ENCODE measurements around the gene BAHD1.
"Not testable (repeated sequence)": the region's sequence is repeated elsewhere in the genome, so short reads cannot be mapped to it uniquely, and the experiment has no call there.

BAHD1 gene

GRCh38 chr15:40443255-40443654 lies 2.5 kb downstream of the BAHD1 start:
- no peak for DNase-seq (ENCODE audit: low read depth in 1 of 2, low spot score in 1 of 2)

GRCh38 chr15:40443846-40444245 lies 3.1 kb downstream of the BAHD1 start:
- no peak for DNase-seq (ENCODE audit: low read depth in 1 of 2, low spot score in 1 of 2)

- DNase-seq (ENCODE audit: low read depth in 1 of 2, low spot score in 1 of 2) = no peak
Observed at GRCh38 chr15:40444736-40445135, 4.0 kb downstream of the BAHD1 start.

- no peak for DNase-seq (ENCODE audit: low read depth in 1 of 2, low spot score in 1 of 2)
Observed at GRCh38 chr15:40445421-40445922, 4.7 kb downstream of the BAHD1 start.

GRCh38 chr15:40446144-40446543 lies 5.4 kb downstream of the BAHD1 start:
- DNase-seq (ENCODE audit: low read depth in 1 of 2, low spot score in 1 of 2) = no peak

- DNase-seq (ENCODE audit: low read depth in 1 of 2, low spot score in 1 of 2) = no peak
Observed at GRCh38 chr15:40448354-40448753, 7.6 kb downstream of the BAHD1 start.

- DNase-seq (ENCODE audit: low read depth in 1 of 2, low spot score in 1 of 2) = no peak
Observed at GRCh38 chr15:40449275-40449674, 8.5 kb downstream of the BAHD1 start.

GRCh38 chr15:40450047-40450446 lies 9.3 kb downstream of the BAHD1 start:
- DNase-seq (ENCODE audit: low read depth in 1 of 2, low spot score in 1 of 2) = no peak

GRCh38 chr15:40451527-40452158 lies 10.9 kb downstream of the BAHD1 start:
- DNase-seq (ENCODE audit: low read depth in 1 of 2, low spot score in 1 of 2) = no peak

- no peak for DNase-seq (ENCODE audit: low read depth in 1 of 2, low spot score in 1 of 2)
Observed at GRCh38 chr15:40452296-40453090, 11.7 kb downstream of the BAHD1 start.

- DNase-seq (ENCODE audit: low read depth in 1 of 2, low spot score in 1 of 2) = not testable (repeated sequence)
Observed at GRCh38 chr15:40453941-40454340, 13.2 kb downstream of the BAHD1 start.

- no peak for DNase-seq (ENCODE audit: low read depth in 1 of 2, low spot score in 1 of 2)
Observed at GRCh38 chr15:40454904-40455391, 14.2 kb downstream of the BAHD1 start.

- no peak for DNase-seq (ENCODE audit: low read depth in 1 of 2, low spot score in 1 of 2)
Observed at GRCh38 chr15:40456299-40456712, 15.6 kb downstream of the BAHD1 start.

GRCh38 chr15:40456738-40457137 lies 16.0 kb downstream of the BAHD1 start:
- DNase-seq (ENCODE audit: low read depth in 1 of 2, low spot score in 1 of 2) = no peak

GRCh38 chr15:40458495-40459371 lies 18.0 kb downstream of the BAHD1 start:
- no peak for DNase-seq (ENCODE audit: low read depth in 1 of 2, low spot score in 1 of 2)

- no peak for DNase-seq (ENCODE audit: low read depth in 1 of 2, low spot score in 1 of 2)
Observed at GRCh38 chr15:40459391-40460015, 18.8 kb downstream of the BAHD1 start.

GRCh38 chr15:40460404-40460803 lies 19.7 kb downstream of the BAHD1 start:
- no peak for DNase-seq (ENCODE audit: low read depth in 1 of 2, low spot score in 1 of 2)

GRCh38 chr15:40461958-40462357 lies 21.2 kb downstream of the BAHD1 start:
- no peak for DNase-seq (ENCODE audit: low read depth in 1 of 2, low spot score in 1 of 2)

- no peak for DNase-seq (ENCODE audit: low read depth in 1 of 2, low spot score in 1 of 2)
Observed at GRCh38 chr15:40463279-40463678, 22.5 kb downstream of the BAHD1 start.

- DNase-seq (ENCODE audit: low read depth in 1 of 2, low spot score in 1 of 2) = no peak
Observed at GRCh38 chr15:40463886-40464545, 23.3 kb downstream of the BAHD1 start.
